K562 (cell line): Measurements from ENCODE around the gene SOWAHA. TPM values are rescaled to one million over a fixed set of nuclear protein-coding genes. Genes with fewer than 3 reads are reported as not detected.
A peak's percentile ranks its signal among the peaks of the same experiment; 100 is the strongest.

Experiments
- ATAC-seq: fragments of 200-7000 bp; cut with Tn5 transposase; 3 replicates; pipeline ENCODE4 v1.9.1; 2020; ENCODE audit warnings: moderate library complexity
- BruUV-seq: library from RNA; stranded (reverse); fragments of 400-500 nt; replicated peaks from 2 replicates; lab custom pipeline; 2021; lab: Mats Ljungman, UMichigan
- CTCF ChIA-PET: fragments of 300-600 bp; formaldehyde crosslinking; extraction: SDS; loops from one replicate; lab custom pipeline; 2021; ENCODE audit warnings: low intra/inter-chr PET ratio; lab: Yijun Ruan, JAX
- POLR2A ChIA-PET: fragments of 300-600, 350-650 bp; sonication (Branson Sonifier 250); formaldehyde crosslinking; extraction: SDS; loops from one replicate; lab custom pipeline; 2021; ENCODE audit warnings: antibody characterized with exemption, inconsistent platforms; lab: Yijun Ruan, JAX
- DNase-seq, 4 experiments: peaks; one replicate each; pipeline versions ENCODE4 v3.0.0 to v3.0.0-alpha.2; 2011 to 2018; ENCODE audit warnings: low spot score in 3 of 4, mixed read lengths in 3 of 4; ENCODE audit errors: extremely low read depth in 1 of 4
- FAIRE-seq: peaks from 2 replicates; lab custom pipeline; 2011; peaks lifted over from hg19 to GRCh38; lab: Jason Lieb, UNC
- H2AFZ ChIP-seq: 2 replicates; pipeline ENCODE4 v1.6.0; 2011; ENCODE audit warnings: low read depth, low read length, control low read depth, inconsistent platforms
- H3K27ac ChIP-seq: fragments of 200-600 bp; 3 replicates; pipeline ENCODE4 v1.8.0; 2011; ENCODE audit warnings: low read depth, mild to moderate bottlenecking, control low read depth, inconsistent platforms, low read length, moderate library complexity, mixed read lengths; ENCODE audit errors: extremely low read depth
- H3K27me3 ChIP-seq, 2 experiments: fragments of 300-600 bp in 1 of 2; 2 replicates in 1 of 2; 3 replicates in 1 of 2; pipeline versions ENCODE4 v1.6.0 to v1.8.0; 2011; ENCODE audit warnings: inconsistent platforms in 2 of 2, low read length in 2 of 2, mild to moderate bottlenecking in 1 of 2, mixed read lengths in 1 of 2, moderate library complexity in 1 of 2; ENCODE audit not compliant: control insufficient read depth in 2 of 2, insufficient read depth in 2 of 2
- H3K36me3 ChIP-seq: fragments of 300-600 bp; 3 replicates; pipeline ENCODE4 v1.8.0; 2011; ENCODE audit warnings: mild to moderate bottlenecking, low read length, inconsistent platforms; ENCODE audit not compliant: control insufficient read depth, insufficient read depth
- H3K4me1 ChIP-seq, 2 experiments: fragments of 200-600 bp in 1 of 2; replicated peaks in 1 of 2; 2 replicates in 1 of 2; 3 replicates in 1 of 2; pipeline versions ENCODE4 v1.5.1 to v1.8.0; 2011; ENCODE audit warnings: inconsistent platforms in 2 of 2, low read length in 2 of 2, mild to moderate bottlenecking in 1 of 2, mixed read lengths in 1 of 2, moderate library complexity in 1 of 2; ENCODE audit not compliant: control insufficient read depth in 2 of 2, insufficient read depth in 2 of 2
- H3K4me2 ChIP-seq: 2 replicates; pipeline ENCODE4 v1.6.1; 2011; ENCODE audit warnings: low read length, control low read depth, inconsistent platforms, mixed read lengths; ENCODE audit not compliant: insufficient read depth
- H3K4me3 ChIP-seq: fragments of 200-600 bp; sonication (generic), shearing (Covaris generic); 2 replicates; pipeline ENCODE4 v1.5.1; 2016; ENCODE audit warnings: control low read depth, inconsistent platforms
- H3K79me2 ChIP-seq: fragments of 200-600 bp; 3 replicates; pipeline ENCODE4 v1.8.0; 2011; ENCODE audit warnings: low read length, inconsistent platforms; ENCODE audit not compliant: control insufficient read depth, insufficient read depth
- H3K9ac ChIP-seq, 2 experiments: 2 replicates each; pipeline versions ENCODE4 v1.6.0 to v1.6.1; 2011; ENCODE audit warnings: low read depth in 2 of 2, low read length in 2 of 2, control low read depth in 1 of 2, inconsistent platforms in 1 of 2, mild to moderate bottlenecking in 1 of 2, mixed read lengths in 1 of 2; ENCODE audit not compliant: insufficient read depth in 1 of 2
- H3K9me1 ChIP-seq: one replicate; pipeline ENCODE4 v1.6.0; 2011; ENCODE audit warnings: inconsistent platforms, mild to moderate bottlenecking, low read length, moderate library complexity; ENCODE audit not compliant: control insufficient read depth, insufficient read depth
- H3K9me3 ChIP-seq: replicated peaks from 2 replicates; pipeline ENCODE4 v1.5.1; 2011; ENCODE audit warnings: low read depth, low read length, inconsistent platforms; ENCODE audit not compliant: control insufficient read depth, insufficient read depth
- H4K20me1 ChIP-seq: replicated peaks from 2 replicates; pipeline ENCODE4 v1.6.1; 2011; ENCODE audit warnings: low read length, inconsistent platforms, mixed read lengths; ENCODE audit not compliant: control insufficient read depth, insufficient read depth
- CTBP1 ChIP-seq: fragments of 450-650 bp; IDR thresholded peaks from 2 replicates; pipeline ENCODE4 v1.6.1; 2016; ENCODE audit warnings: borderline replicate concordance
- FOXK2 ChIP-seq, 2 experiments: fragments of 450-650 bp; IDR thresholded peaks in 1 of 2; conservative IDR thresholded peaks in 1 of 2; 2 replicates each; pipeline ENCODE4 v1.6.1; 2016; ENCODE audit warnings: low read depth in 2 of 2, mild to moderate bottlenecking in 1 of 2
- KLF13 ChIP-seq: fragments of 450-650 bp; IDR thresholded peaks from 2 replicates; pipeline ENCODE4 v1.6.1; 2016; ENCODE audit warnings: missing genetic modification characterization, low read depth, mild to moderate bottlenecking, missing compliant biosample characterization, moderate library complexity, borderline replicate concordance
- MTA1 ChIP-seq: fragments of 450-650 bp; IDR thresholded peaks from 2 replicates; pipeline ENCODE4 v1.6.1; 2017; ENCODE audit warnings: borderline replicate concordance
- SPI1 ChIP-seq: IDR thresholded peaks from 2 replicates; pipeline ENCODE4 v1.6.1; 2011; ENCODE audit warnings: low read depth, low read length, control low read depth, borderline replicate concordance
- WGBS: fragments of 100-300 bp; shearing (Covaris generic); methylation state at CpG from one replicate; pipeline ENCODE4 v1.1.6; 2016; ENCODE audit warnings: low coverage, mixed read lengths; ENCODE audit not compliant: insufficient coverage; ENCODE audit errors: missing lambda C conversion rate; 5-methylcytosine and 5-hydroxymethylcytosine counted together
- in situ Hi-C: fragments of 300-500 bp; cut with MboI; formaldehyde crosslinking; loops from 4 replicates; pipeline ENCODE4 v1.15.0; 2018; ENCODE audit warnings: inconsistent platforms, mixed read lengths
- intact Hi-C: fragments of 100-400 bp; cut with micrococcal nuclease; formaldehyde crosslinking; loops from 2 replicates; pipeline ENCODE4 v1.14.2; 2022
- polyA plus RNA-seq, 8 experiments: library from polyadenylated mRNA; depleted of rRNA in 4 of 8; stranded (reverse) in 5 of 8; unstranded in 3 of 8; fragments of >200 nt; fragmentation: Nextera tagmentation in 2 of 8; fragmentation: Illumina TruSeq in 1 of 8; extraction: Ambion mirVana in 2 of 8; extraction: Trizol in 1 of 8; gene quantifications; 2 replicates each; pipeline versions ENCODE4 v1.2.1 to v1.2.3, GENCODE V29; 2011 to 2014; ENCODE audit warnings: inconsistent platforms in 1 of 8, missing spikeins in 1 of 8
- total RNA-seq, 7 experiments: library from RNA; depleted of rRNA in 6 of 7; stranded (reverse); fragments of >200 nt in 6 of 7; fragmentation: Illumina TruSeq in 2 of 7; extraction: Trizol in 2 of 7; gene quantifications; 2 replicates each; pipeline versions ENCODE4 v1.2.1 to v1.2.3, GENCODE V29; 2011 to 2021; ENCODE audit warnings: low replicate concordance in 1 of 7
- TF ChIP-seq, protein P1 (sequence below), 2 experiments: fragments of 450-650 bp; IDR thresholded peaks; 2 replicates each; pipeline ENCODE4 v1.6.1; 2018; ENCODE audit warnings: mild to moderate bottlenecking in 2 of 2, low read depth in 1 of 2; ENCODE audit not compliant: partially characterized antibody in 2 of 2
- TF ChIP-seq, protein P2 (sequence below): fragments of 450-650 bp; IDR thresholded peaks from 2 replicates; pipeline ENCODE4 v1.6.1; 2018; ENCODE audit not compliant: partially characterized antibody

Gene SOWAHA
- total and polyA plus RNA-seq, 9 of the 15 experiments (the other 6 are each of a cell fraction or from before 2014, with no cell fraction given): not detected

DNA sequence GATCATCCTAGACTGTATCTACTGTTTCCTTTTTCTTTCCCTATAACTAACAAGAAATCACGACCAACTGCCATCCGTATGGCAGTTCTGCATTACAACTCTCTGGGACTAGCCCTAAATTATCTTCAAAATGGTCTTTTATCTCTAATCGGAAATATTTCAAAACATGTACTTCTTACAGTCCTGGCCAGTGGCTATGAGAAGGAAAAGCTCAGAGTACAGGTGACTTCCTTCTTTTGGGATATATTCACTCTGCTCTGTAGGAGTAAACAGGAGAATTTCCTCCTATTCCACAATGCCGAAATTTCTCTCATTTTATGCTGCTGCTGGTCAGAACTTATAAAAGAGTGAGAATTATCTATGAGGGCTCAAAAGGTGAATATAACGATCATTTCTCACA, 34.2 kb upstream of the SOWAHA start:
- Histone ChIP-seq H2AFZ (peak overlapping the region; percentile 84), H3K4me1 (peaks cover 39 to 52% of the 10 kb centered on the region in 2 experiments), H3K36me3 (peaks cover 8% of the 10 kb centered on the region; the same call in 1 of the 3 replicates), H3K27me3 (no peaks in the 10 kb centered on the region), H3K4me2 (peak overlapping the region; percentile 84), H4K20me1 (no peaks in the 10 kb centered on the region; the same call in 1 of the 2 replicates), H3K9me3 (no peaks in the 10 kb centered on the region), H3K9me1 (no peaks in the 10 kb centered on the region), H3K9ac (peak overlapping the region in 1 of 2 experiments; percentile 81; a peak in 2 of 4 replicates), H3K79me2 (peaks cover 45% of the 10 kb centered on the region), H3K4me3 (no peak overlapping the region), H3K27ac (peak overlapping the region; percentile 79; the same call in 2 of the 3 replicates)
- DNase-seq (no peak), FAIRE-seq (peak; percentile 6), ATAC-seq (no peak)
- WGBS: 12% methylated on average over 5 of the region's 5 CpGs
- TF ChIP-seq KLF13 (tag) (no peak), MTA1 (no peak), CTBP1 (0 out of 2 replicates have a peak, but pooled peaks have one; percentile 24), SPI1 (peak; percentile 54; the same call in 1 of the 2 replicates), FOXK2 (conservative IDR thresholded peaks at IDR 0.05 in 1 of 2, IDR thresholded peaks at IDR 0.05 in 1 of 2; ENCODE audit: low read depth in 2 of 2) (0 out of 4 replicates have a peak, but pooled peaks of 1 of the 2 experiments have one; percentile 28)
- TF ChIP-seq, protein P1, sequence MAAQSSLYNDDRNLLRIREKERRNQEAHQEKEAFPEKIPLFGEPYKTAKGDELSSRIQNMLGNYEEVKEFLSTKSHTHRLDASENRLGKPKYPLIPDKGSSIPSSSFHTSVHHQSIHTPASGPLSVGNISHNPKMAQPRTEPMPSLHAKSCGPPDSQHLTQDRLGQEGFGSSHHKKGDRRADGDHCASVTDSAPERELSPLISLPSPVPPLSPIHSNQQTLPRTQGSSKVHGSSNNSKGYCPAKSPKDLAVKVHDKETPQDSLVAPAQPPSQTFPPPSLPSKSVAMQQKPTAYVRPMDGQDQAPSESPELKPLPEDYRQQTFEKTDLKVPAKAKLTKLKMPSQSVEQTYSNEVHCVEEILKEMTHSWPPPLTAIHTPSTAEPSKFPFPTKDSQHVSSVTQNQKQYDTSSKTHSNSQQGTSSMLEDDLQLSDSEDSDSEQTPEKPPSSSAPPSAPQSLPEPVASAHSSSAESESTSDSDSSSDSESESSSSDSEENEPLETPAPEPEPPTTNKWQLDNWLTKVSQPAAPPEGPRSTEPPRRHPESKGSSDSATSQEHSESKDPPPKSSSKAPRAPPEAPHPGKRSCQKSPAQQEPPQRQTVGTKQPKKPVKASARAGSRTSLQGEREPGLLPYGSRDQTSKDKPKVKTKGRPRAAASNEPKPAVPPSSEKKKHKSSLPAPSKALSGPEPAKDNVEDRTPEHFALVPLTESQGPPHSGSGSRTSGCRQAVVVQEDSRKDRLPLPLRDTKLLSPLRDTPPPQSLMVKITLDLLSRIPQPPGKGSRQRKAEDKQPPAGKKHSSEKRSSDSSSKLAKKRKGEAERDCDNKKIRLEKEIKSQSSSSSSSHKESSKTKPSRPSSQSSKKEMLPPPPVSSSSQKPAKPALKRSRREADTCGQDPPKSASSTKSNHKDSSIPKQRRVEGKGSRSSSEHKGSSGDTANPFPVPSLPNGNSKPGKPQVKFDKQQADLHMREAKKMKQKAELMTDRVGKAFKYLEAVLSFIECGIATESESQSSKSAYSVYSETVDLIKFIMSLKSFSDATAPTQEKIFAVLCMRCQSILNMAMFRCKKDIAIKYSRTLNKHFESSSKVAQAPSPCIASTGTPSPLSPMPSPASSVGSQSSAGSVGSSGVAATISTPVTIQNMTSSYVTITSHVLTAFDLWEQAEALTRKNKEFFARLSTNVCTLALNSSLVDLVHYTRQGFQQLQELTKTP (IDR thresholded peaks at IDR 0.05; ENCODE audit: low read depth in 1 of 2, partially characterized antibody in 2 of 2): peak in 1 of 2 experiments; percentile 29
- TF ChIP-seq, protein P2, sequence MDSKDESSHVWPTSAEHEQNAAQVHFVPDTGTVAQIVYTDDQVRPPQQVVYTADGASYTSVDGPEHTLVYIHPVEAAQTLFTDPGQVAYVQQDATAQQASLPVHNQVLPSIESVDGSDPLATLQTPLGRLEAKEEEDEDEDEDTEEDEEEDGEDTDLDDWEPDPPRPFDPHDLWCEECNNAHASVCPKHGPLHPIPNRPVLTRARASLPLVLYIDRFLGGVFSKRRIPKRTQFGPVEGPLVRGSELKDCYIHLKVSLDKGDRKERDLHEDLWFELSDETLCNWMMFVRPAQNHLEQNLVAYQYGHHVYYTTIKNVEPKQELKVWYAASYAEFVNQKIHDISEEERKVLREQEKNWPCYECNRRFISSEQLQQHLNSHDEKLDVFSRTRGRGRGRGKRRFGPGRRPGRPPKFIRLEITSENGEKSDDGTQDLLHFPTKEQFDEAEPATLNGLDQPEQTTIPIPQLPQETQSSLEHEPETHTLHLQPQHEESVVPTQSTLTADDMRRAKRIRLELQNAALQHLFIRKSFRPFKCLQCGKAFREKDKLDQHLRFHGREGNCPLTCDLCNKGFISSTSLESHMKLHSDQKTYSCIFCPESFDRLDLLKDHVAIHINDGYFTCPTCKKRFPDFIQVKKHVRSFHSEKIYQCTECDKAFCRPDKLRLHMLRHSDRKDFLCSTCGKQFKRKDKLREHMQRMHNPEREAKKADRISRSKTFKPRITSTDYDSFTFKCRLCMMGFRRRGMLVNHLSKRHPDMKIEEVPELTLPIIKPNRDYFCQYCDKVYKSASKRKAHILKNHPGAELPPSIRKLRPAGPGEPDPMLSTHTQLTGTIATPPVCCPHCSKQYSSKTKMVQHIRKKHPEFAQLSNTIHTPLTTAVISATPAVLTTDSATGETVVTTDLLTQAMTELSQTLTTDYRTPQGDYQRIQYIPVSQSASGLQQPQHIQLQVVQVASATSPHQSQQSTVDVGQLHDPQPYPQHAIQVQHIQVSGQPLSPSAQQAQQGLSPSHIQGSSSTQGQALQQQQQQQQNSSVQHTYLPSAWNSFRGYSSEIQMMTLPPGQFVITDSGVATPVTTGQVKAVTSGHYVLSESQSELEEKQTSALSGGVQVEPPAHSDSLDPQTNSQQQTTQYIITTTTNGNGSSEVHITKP: no peak
- ChIA-PET CTCF (no interaction called here), POLR2A (interaction anchor here (1.0 to 1.4 kb wide), 6 partner anchors 9 to 118 kb away, joined by 3 to 5 read pairs (median 4); no protein-coding TSS in a partner anchor)
- in situ Hi-C loops (no loop called here), intact Hi-C loops (loop anchor here (2.0 kb wide), 1 partner anchor 42 kb away; no protein-coding TSS in a partner anchor)
- BruUV-seq: no TSS peak
